Liver (tissue), 9 donors: Measurements from ENCODE around the gene RAB3GAP1. TPM values are rescaled to one million over a fixed set of nuclear protein-coding genes. Genes with fewer than 3 reads are reported as not detected.

ENCODE experiments used
- DNase-seq: peaks from one replicate; pipeline ENCODE4 v3.0.0-alpha.2; 2017; ENCODE audit warnings: low spot score
- H3K27ac ChIP-seq, 2 donors: one replicate each; pipeline ENCODE4 v1.7.0; 2013; ENCODE audit warnings: inconsistent platforms in 2 of 2, low read length in 2 of 2, control low read depth in 1 of 2, low read depth in 1 of 2, mild to moderate bottlenecking in 1 of 2
- H3K27me3 ChIP-seq, 4 donors: one replicate each; pipeline versions ENCODE4 v1.6.1 to v1.7.0; 2013; ENCODE audit warnings: low read length in 3 of 4, inconsistent platforms in 1 of 4, mild to moderate bottlenecking in 1 of 4, moderate library complexity in 1 of 4; ENCODE audit not compliant: control insufficient read depth in 4 of 4, insufficient read depth in 4 of 4
- H3K36me3 ChIP-seq, 4 donors: one replicate each; pipeline versions ENCODE4 v1.6.1 to v1.7.0; 2013; ENCODE audit warnings: low read length in 3 of 4, mild to moderate bottlenecking in 3 of 4, low read depth in 1 of 4, moderate library complexity in 1 of 4; ENCODE audit not compliant: control insufficient read depth in 4 of 4, insufficient read depth in 3 of 4
- H3K4me1 ChIP-seq, 4 donors: one replicate each; pipeline versions ENCODE4 v1.6.1 to v1.7.0; 2013; ENCODE audit warnings: low read length in 3 of 4, mild to moderate bottlenecking in 3 of 4, moderate library complexity in 1 of 4; ENCODE audit not compliant: control insufficient read depth in 4 of 4, insufficient read depth in 4 of 4
- H3K4me3 ChIP-seq, 3 donors: one replicate each; pipeline versions ENCODE4 v1.6.1 to v1.7.0; 2013; ENCODE audit warnings: low read length in 3 of 3, control low read depth in 1 of 3, low read depth in 1 of 3, mild to moderate bottlenecking in 1 of 3
- H3K9ac ChIP-seq, 2 donors: one replicate each; pipeline ENCODE4 v1.7.0; 2013; ENCODE audit warnings: low read length in 2 of 2, mild to moderate bottlenecking in 2 of 2, moderate library complexity in 2 of 2, control low read depth in 1 of 2, low read depth in 1 of 2
- H3K9me3 ChIP-seq, 4 donors: one replicate each; pipeline versions ENCODE4 v1.6.1 to v1.7.0; 2013; ENCODE audit warnings: low read length in 3 of 4; ENCODE audit not compliant: control insufficient read depth in 4 of 4
- ATF3 ChIP-seq: IDR thresholded peaks from 2 replicates; pipeline ENCODE4 v1.6.1; 2016; ENCODE audit warnings: antibody characterized with exemption
- CTCF ChIP-seq: fragments of 150-350 bp; IDR thresholded peaks from 2 replicates; pipeline ENCODE4 v1.5.1; 2017; ENCODE audit warnings: improper control_type of control experiment, low read depth, low read length; ENCODE audit not compliant: missing input control
- EGR1 ChIP-seq, 2 donors: IDR thresholded peaks; 2 replicates each; pipeline ENCODE4 v1.6.1; 2016 to 2018; ENCODE audit warnings: antibody characterized with exemption in 2 of 2, low read depth in 2 of 2
- FOXA1 ChIP-seq: IDR thresholded peaks from 2 replicates; pipeline ENCODE4 v1.6.1; 2016; ENCODE audit warnings: antibody characterized with exemption
- FOXA2 ChIP-seq: IDR thresholded peaks from 2 replicates; pipeline ENCODE4 v1.6.1; 2016; ENCODE audit warnings: antibody characterized with exemption
- GABPA ChIP-seq, 2 donors: IDR thresholded peaks in 1 of 2; conservative IDR thresholded peaks in 1 of 2; 2 replicates each; pipeline ENCODE4 v1.6.1; 2016; ENCODE audit warnings: antibody characterized with exemption in 2 of 2, mild to moderate bottlenecking in 1 of 2, moderate library complexity in 1 of 2
- HNF4A ChIP-seq, 2 donors: conservative IDR thresholded peaks; 2 replicates each; pipeline ENCODE4 v1.6.1; 2016; ENCODE audit warnings: antibody characterized with exemption in 2 of 2, mild to moderate bottlenecking in 2 of 2
- HNF4G ChIP-seq: IDR thresholded peaks from 2 replicates; pipeline ENCODE4 v1.6.1; 2016; ENCODE audit warnings: antibody characterized with exemption
- JUND ChIP-seq, 2 donors: IDR thresholded peaks; 2 replicates each; pipeline ENCODE4 v1.6.1; 2016; ENCODE audit warnings: antibody characterized with exemption in 2 of 2
- MAX ChIP-seq: IDR thresholded peaks from 2 replicates; pipeline ENCODE4 v1.6.1; 2016; ENCODE audit warnings: antibody characterized with exemption
- NR2F2 ChIP-seq: IDR thresholded peaks from 2 replicates; pipeline ENCODE4 v1.6.1; 2016; ENCODE audit warnings: antibody characterized with exemption
- RAD21 ChIP-seq, 2 donors: IDR thresholded peaks; 2 replicates each; pipeline ENCODE4 v1.6.1; 2016; ENCODE audit warnings: antibody characterized with exemption in 2 of 2, mild to moderate bottlenecking in 2 of 2
- REST ChIP-seq: IDR thresholded peaks from 2 replicates; pipeline ENCODE4 v1.6.1; 2016; ENCODE audit warnings: antibody characterized with exemption, mild to moderate bottlenecking
- RXRA ChIP-seq, 2 donors: IDR thresholded peaks; 2 replicates each; pipeline ENCODE4 v1.6.1; 2017 to 2018; ENCODE audit warnings: antibody characterized with exemption in 2 of 2, mild to moderate bottlenecking in 1 of 2
- SP1 ChIP-seq: IDR thresholded peaks from 2 replicates; pipeline ENCODE4 v1.6.1; 2018; ENCODE audit warnings: antibody characterized with exemption, mild to moderate bottlenecking
- TAF1 ChIP-seq: conservative IDR thresholded peaks from 2 replicates; pipeline ENCODE4 v1.6.1; 2016; ENCODE audit warnings: antibody characterized with exemption, mild to moderate bottlenecking
- YY1 ChIP-seq: IDR thresholded peaks from 2 replicates; pipeline ENCODE4 v1.6.1; 2016; ENCODE audit warnings: antibody characterized with exemption, mild to moderate bottlenecking
- ZBTB33 ChIP-seq: IDR thresholded peaks from 2 replicates; pipeline ENCODE4 v1.6.1; 2016; ENCODE audit warnings: antibody characterized with exemption
- WGBS: extraction: QIAGEN DNeasy Blood & Tissue Kit; methylation state at CpG from one replicate; pipeline ENCODE4 v1.1.7; 2013; 5-methylcytosine and 5-hydroxymethylcytosine counted together
- polyA plus RNA-seq, 2 donors: library from polyadenylated mRNA; stranded (reverse) in 1 of 2; unstranded in 1 of 2; fragments of 200-250 nt in 1 of 2; fragments of >200 nt in 1 of 2; fragmentation: Nextera tagmentation in 1 of 2; extraction: Ambion mirVana in 1 of 2; gene quantifications; one replicate each; pipeline versions ENCODE4 v1.2.1 to v1.2.3, GENCODE V29; 2013 to 2015
- total RNA-seq, 2 donors: library from RNA; depleted of rRNA; stranded (reverse); fragments of >200 nt; gene quantifications; one replicate each; pipeline ENCODE4 v1.2.3, GENCODE V29; 2014
- donor health status: healthy.
- donor health status: healthy.
- donor health status: healthy.
- donor health status: healthy.
- donor health status: healthy.

Gene RAB3GAP1
- total and polyA plus RNA-seq, 4 donors, result 8.8 to 30.0 (median 15.1) TPM

- Histone ChIP-seq H3K9me3 (peaks cover 2 to 15% (median 6%) of the 10 kb centered on the region in 4 donors), H3K4me1 (peaks cover 0 to 1% (median 0%) of the 10 kb centered on the region in 4 donors), H3K4me3 (no peak overlapping the region), H3K36me3 (peaks cover 4 to 32% (median 27%) of the 10 kb centered on the region in 4 donors), H3K27me3 (no peaks in the 10 kb centered on the region), H3K27ac (no peak overlapping the region), H3K9ac (no peak overlapping the region)
- no peak for TF ChIP-seq HNF4A (conservative IDR thresholded peaks at IDR 0.05)
- TF ChIP-seq SP1, result no peak
- no peak for DNase-seq
These were observed 88.5 kb downstream of the RAB3GAP1 start for GRCh38 chr2:135140606-135141005.

GRCh38 chr2:135142323-135142722 lies 90.2 kb downstream of the RAB3GAP1 start:
- Histone ChIP-seq H3K4me1 (peaks cover 0 to 1% (median 0%) of the 10 kb centered on the region in 4 donors), H3K36me3 (peaks cover 2 to 27% (median 24%) of the 10 kb centered on the region in 4 donors), H3K4me3 (no peak overlapping the region), H3K9ac (no peak overlapping the region), H3K27me3 (no peaks in the 10 kb centered on the region), H3K27ac (no peak overlapping the region), H3K9me3 (peaks cover 2 to 15% (median 6%) of the 10 kb centered on the region in 4 donors)
- TF ChIP-seq REST, result no peak
- no peak for TF ChIP-seq CTCF
- no peak for TF ChIP-seq TAF1
- TF ChIP-seq NR2F2, result no peak
- TF ChIP-seq FOXA2, result no peak
- no peak for TF ChIP-seq YY1
- no peak for TF ChIP-seq GABPA (IDR thresholded peaks at IDR 0.05 in 1 of 2, conservative IDR thresholded peaks at IDR 0.05 in 1 of 2)
- TF ChIP-seq JUND (IDR thresholded peaks at IDR 0.05), result no peak
- no peak for TF ChIP-seq MAX
- no peak for TF ChIP-seq ATF3
- TF ChIP-seq HNF4A (conservative IDR thresholded peaks at IDR 0.05), result no peak
- no peak for TF ChIP-seq SP1
- TF ChIP-seq HNF4G, result no peak
- TF ChIP-seq RAD21 (IDR thresholded peaks at IDR 0.05), result no peak
- no peak for TF ChIP-seq ZBTB33
- no peak for TF ChIP-seq EGR1 (IDR thresholded peaks at IDR 0.05; ENCODE audit: low read depth in 2 of 2)
- TF ChIP-seq FOXA1, result no peak
- no peak for TF ChIP-seq RXRA (IDR thresholded peaks at IDR 0.05)
- DNase-seq, result no peak
- 97% methylated on average over 1 of the region's 1 CpG for WGBS
